ENCODE data around the gene MARCO.

Gene MARCO, protein sequence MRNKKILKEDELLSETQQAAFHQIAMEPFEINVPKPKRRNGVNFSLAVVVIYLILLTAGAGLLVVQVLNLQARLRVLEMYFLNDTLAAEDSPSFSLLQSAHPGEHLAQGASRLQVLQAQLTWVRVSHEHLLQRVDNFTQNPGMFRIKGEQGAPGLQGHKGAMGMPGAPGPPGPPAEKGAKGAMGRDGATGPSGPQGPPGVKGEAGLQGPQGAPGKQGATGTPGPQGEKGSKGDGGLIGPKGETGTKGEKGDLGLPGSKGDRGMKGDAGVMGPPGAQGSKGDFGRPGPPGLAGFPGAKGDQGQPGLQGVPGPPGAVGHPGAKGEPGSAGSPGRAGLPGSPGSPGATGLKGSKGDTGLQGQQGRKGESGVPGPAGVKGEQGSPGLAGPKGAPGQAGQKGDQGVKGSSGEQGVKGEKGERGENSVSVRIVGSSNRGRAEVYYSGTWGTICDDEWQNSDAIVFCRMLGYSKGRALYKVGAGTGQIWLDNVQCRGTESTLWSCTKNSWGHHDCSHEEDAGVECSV

DNA sequence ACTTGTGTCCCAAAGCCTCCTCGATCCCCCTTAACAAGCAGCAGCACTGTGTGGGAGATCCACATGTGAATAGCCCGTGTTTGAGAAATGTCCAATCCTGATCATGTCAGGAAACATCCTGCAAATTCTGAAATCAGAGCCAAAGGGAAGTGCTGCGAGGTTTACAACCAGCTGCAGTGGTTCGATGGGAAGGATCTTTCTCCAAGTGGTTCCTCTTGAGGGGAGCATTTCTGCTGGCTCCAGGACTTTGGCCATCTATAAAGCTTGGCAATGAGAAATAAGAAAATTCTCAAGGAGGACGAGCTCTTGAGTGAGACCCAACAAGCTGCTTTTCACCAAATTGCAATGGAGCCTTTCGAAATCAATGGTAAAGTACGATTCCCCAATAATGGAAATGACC, at the start of gene MARCO:
MARCO (plus strand) TSS at position 164 of the 400 bp plus-strand sequence; CDS start at position 271, 107 bp downstream.
- DNase-seq (ENCODE audit: low read depth in 2 of 2, low spot score in 1 of 2): no peak

DNA sequence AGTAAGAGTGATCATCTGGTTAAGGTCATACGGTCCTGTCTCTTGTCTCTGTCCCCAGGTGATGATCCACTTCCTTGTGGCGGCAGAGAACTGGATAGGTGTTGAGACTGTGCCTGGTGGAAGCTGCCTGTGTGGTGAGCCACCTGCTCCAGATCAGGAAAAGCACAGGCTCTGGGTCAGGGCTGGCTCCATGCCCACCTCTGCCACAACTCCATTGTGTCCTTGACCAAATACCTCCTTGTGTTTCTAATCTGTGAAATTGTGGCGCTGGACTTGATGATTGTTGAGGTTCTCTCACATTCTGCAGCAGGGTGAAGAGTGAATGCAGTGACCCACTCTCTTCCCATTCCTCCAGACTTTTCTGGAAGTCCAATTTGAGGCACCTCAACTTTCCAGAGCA, 48.9 kb upstream of the MARCO start:
- no peak for DNase-seq (ENCODE audit: low read depth in 2 of 2, low spot score in 1 of 2)

DNA sequence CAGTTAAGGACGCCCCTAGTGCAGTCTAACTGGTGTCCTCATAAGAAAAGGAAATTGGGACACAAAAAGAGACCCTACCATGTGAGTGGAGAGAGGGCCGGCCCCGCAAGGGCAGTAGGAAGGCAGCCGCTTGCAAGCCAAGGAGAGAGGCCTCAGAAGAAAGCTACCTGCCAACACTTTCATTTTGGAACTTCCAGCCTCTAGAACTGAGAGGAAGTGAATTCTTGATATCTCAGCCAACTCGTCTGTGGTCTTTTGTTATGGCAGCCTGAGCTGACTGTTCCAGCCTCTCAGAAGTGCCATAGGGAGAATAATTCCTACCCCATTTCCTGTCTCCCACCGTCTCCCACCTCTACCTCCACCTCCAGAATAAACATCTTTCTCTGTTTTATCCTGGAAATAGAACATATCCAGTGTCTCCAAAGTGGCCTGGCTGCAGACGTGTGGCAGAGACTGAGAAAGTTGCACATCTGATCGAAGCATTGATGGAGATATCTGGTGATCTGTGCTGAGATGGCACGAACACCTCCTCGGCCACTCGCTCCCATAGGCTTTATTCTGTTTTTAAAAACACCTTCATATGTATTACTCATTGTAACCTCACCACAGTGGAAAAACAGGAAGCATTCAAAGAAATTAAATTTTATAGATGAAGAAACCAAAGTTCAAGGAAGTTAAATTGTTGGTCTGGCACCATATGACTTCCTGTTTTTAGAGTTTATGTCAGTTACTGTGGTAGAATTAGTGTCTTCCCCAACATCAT, 39.5 kb upstream of the MARCO start:
- no peak for DNase-seq (ENCODE audit: low read depth in 2 of 2, low spot score in 1 of 2)

DNA sequence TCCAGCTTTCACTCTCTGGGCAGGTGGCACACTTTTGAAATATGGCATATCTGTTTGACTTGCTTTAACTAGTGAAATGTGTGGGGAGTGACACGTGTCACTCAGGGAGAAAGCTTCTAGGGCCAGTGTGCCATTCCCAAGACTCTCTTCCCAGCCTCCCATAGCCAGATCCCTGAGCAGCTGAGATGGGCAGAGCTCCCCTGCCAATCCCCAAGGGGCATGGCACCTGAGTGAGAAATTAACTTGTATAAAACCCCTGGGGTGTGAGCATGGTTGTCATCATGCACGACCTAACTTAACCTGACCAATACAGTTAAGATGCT, 39.0 kb upstream of the MARCO start:
- DNase-seq (ENCODE audit: low read depth in 2 of 2, low spot score in 1 of 2): no peak

DNA sequence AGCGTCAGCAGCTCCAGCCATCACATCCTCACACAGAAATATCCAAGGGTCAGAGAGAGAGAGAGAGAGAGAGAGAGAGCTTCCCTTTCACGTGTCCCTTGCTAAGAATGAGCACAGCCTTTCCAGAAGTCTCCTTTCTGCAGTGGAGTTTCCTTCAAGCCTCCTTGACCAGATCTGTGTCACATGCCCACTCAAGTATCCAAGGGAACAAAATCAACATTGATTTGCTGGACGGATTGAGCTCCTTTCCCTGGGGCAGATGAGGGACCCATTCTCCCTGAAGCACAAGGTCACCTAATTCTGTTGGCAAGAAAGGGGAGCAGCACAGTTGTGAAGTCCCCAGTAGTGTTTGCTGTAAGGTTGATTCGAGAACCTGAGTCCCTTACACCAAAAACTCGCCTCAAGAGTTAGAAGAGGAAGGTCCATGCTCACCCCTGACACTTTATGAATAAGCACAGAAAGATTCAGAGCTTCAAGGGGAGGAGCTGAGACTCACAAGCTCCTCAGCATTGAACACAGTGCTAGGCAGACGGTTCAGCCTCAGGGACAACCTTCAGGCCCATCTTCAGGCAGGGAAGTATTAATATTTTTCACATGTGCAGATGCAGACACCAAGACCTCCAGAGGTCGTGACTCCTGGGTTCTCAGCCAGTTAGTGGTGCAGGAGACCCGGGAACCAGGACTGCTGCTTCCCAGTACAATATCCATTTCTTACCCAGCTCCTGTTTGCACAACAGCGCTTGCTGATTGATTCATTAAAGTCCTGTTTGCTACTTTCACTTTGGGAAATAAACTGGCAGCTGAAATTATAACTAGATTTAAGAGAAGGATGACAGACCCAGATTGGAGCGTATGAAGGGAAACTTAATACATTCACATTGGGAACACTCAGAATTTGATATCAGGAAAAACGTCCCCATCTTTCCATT, 38.2 kb upstream of the MARCO start:
- no peak for DNase-seq (ENCODE audit: low read depth in 2 of 2, low spot score in 1 of 2)

DNA sequence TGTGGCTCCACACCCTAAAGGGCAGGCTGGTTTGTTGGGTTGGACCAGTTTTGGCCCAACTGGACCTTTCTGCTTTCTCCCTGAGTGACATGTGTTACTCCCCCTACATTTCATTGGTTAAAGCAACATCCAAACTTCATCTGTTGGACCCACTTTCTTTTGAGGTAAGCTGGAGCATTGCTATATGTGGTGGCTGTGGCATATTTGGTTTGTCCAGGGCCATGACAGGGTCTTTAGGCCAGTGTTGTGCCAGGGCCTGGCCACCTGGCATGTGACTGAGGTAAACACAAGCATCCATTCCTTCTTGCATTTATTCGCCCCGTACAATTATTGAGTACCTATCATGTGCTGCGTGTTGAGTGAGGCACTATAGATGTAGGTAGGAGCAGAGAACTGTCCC, 36.8 kb upstream of the MARCO start:
- DNase-seq (ENCODE audit: low read depth in 2 of 2, low spot score in 1 of 2): no peak

DNA sequence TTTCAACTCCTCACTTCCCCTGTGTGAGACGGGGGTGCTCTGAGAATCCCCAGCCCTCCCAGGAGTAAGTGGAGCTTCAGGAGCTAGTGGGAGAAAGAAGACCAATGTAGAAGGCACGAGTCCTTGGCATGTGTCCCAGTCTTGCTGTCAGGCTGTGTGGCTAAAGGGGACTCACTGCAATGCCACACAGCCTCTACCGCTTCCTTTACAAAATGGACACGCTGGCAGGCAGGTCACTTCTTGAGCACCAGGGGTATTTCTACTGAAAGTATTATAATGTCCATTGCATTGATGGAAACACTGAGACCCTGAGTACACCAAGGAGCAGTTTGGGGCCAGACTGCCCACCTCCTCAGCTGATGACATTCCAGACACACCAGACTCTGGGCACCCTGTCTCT, 35.8 kb upstream of the MARCO start:
- DNase-seq (ENCODE audit: low read depth in 2 of 2, low spot score in 1 of 2): no peak

DNA sequence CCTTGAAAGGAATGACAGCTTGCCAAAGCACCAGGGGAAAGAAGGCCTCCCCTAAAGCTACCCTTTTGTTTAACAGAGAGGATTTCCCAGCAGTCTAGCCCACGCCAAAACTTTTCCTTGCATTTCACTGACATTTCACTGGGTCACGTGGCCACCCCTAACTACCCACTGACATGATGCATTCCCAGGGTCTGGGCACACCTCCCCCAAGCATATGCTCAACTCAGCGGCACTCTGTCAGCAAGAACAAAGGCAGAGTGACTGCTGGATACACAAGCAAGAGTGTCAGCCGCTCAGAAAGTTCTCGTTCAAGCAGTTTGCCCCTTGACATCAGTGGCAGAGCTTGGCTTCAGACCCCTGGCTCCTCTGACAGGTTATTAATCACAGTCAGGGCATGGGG, 34.2 kb upstream of the MARCO start:
- DNase-seq (ENCODE audit: low read depth in 2 of 2, low spot score in 1 of 2): no peak

DNA sequence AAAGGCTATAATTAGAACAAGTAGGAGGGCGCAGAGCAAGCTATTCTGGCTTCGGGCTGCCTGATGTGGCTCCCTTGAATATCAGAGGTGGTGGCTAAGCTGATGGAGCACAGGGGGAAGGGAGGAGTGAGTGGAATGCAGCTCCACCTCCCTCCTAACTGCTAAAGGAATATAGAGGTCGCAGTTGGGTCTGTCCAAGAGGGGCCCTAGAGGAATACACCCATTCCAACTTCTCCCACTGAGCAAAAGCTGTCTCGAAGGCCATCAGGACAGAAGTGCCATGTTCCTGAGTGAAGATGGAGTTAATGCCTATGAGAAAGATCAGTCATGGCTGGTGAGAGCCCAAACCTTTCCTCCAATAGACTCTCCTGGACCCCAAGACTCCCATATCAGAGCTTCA, 32.8 kb upstream of the MARCO start:
- DNase-seq (ENCODE audit: low read depth in 2 of 2, low spot score in 1 of 2): no peak

DNA sequence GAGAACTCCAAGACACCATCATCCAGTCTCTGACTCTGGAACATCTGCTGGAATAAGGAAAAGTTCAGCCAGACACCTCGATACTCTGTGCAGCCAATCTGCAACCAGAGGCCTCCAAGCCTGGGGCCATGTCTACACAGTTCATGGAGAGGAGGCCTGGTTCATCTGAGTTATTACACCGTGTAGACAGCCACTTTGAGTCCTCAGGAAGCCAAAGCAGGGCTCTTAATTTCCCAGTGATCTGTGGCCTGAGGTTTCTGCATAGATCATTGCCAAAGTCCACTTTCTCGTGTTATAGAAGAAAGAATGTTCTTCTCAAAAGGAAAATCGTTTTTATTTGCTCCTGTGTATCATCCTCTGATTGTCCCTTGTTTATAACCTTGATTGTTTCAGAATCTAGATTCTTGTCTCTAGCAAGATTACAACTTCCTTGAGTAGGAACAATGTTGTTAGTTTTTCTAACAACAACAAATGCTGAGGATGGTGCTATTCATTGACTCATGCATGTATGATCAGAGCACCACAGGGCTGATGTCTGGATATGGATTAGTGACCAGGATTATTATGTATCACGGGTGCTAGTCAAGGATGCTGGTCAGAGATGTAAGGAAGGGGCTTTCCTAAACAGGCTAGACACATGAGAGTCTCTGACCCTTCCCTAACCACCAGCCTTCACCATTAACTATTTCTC, 30.7 kb upstream of the MARCO start:
- DNase-seq (ENCODE audit: low read depth in 2 of 2, low spot score in 1 of 2): no peak

DNA sequence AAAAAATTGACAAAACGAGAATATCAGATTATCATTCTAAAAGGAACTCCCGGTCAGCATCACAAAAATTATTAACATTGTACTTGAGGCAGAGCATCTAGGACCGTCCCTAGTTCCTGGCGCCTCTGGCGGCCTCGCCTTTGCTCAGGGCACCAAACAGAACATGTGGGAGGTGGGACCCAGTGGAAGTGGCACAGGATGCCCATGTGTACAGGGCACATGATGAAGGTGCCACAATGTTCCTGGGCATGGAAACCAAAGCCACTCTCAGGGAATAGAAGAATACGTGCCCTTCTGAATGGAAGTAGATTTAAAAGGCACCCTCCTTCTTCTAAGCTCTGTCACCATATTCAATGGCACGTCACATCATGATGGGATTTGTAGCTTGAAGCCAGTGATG, 30.1 kb upstream of the MARCO start:
- DNase-seq (ENCODE audit: low read depth in 2 of 2, low spot score in 1 of 2): no peak

DNA sequence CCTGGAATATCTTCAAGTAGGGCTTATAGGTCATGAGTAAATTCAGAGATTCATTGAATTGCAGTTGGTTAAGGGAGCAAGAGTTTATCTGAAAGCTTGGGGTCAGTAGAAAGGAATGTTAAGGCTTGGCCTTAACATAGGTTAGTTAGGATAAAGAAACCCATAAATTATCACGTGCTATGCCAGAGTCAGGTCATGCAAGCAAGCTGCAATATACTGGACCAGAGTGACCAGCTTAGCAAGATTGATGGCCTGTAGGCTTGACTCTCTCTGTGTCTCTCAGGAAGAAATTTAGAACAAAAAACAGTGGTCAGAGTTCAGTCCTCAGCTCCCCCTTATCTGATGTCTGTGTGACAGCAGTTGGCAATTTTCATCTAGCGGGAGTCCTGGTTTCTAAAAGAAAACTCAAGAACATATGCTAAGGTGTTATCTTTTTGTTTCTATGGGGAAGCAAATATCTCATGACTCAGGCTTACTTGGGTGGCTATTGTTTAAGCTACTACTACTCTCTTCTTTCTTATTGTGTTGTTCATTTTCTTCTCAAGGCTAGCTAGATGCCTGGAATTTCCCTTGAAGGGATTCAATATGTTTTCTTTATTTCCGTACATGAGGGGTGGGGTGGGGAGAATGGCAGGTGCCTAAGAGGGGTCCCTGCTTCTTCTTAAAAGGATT, 28.7 kb upstream of the MARCO start:
- no peak for DNase-seq (ENCODE audit: low read depth in 2 of 2, low spot score in 1 of 2)

DNA sequence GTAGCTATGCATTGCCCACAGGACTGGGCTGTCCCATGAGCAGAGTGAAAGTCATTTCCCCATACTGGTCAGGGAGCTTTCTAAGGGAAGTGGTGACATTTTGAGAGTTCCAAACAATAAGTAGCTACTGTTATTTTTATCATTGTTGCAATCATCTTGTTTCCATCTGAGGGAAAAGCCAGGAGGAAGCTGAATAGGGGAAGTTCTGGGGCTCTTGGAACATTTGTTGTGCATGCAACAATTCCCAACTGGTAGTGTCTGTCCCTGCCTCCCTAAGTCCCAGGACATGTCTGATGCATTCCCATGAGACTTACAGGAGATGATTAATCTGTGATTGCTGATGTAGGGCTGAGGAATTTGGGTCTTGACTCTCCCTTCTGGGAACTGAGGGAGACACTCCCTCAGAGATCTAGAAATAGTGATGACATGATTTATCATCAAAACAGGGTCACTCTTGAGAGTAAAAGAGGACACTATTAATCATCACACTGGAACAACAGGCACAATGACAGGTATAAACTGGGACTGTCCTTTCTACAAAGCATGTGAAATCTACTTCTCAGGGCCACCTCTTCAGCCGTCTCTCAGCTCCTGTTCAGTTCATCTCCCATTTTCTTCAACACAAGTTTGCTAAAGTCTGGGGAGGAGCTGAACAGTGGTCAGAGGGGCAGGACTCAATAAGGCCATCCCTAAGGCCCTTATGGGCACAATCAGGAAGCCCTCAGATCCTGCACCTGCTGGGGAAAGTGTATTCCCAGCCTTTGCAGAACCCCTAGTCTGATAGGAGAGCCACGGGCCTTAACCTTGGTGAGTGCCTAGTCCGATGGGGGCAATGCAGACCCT, 28.0 kb upstream of the MARCO start:
- DNase-seq (ENCODE audit: low read depth in 2 of 2, low spot score in 1 of 2): no peak

DNA sequence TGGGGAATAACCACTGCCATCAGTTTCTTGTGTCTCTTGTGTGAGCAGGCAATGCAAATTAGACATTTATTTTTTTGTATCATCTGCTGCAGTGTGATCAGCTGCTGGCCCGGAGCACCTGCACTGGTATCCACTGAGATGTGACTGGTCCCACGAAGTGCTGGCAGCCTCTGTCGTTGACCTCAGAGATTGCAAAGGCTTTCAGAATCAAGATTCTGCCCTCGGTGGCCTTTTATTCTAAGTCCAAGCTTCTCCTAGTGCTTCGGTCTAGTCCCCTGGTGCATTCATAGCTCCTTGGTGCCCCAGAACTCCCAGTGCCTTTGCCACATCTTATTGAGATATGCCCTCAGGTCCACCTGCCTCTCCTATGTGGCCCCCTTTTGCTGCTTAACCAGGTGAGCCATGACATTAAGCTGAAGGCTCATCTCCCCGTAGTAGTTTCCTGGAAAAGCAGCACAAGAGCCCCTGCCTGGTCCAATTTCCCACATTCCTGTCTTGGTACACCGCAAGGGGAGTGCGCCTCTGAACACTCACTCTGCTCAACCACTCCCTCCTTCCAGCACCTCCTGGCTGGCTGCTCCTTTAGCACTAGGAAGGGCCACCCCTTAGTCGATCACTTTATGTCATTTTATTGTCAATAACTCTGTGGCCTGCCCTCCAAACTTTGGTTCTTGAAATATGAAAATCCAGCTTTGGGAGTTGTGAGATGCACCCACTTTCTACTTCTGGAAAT, 27.1 kb upstream of the MARCO start:
- DNase-seq (ENCODE audit: low read depth in 2 of 2, low spot score in 1 of 2): no peak

DNA sequence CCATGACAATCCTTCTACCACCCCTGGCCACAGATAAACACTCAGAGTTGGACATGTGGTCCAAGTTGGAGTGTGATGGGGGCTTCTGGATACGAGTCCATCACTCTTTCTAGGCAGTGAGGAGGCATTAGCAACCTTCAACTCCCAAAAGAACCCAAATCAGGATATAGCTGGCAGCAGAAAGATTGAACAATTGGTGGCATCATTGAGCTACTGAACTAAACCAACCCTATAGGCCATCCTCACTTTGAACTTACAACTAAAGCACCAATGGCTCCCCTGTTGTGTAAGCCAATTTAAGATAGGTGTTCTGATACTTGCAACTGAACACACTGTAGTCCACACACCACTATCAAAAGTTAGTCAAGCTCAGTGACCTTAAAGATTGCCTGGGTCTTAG, 24.0 kb upstream of the MARCO start:
- DNase-seq (ENCODE audit: low read depth in 2 of 2, low spot score in 1 of 2): no peak

DNA sequence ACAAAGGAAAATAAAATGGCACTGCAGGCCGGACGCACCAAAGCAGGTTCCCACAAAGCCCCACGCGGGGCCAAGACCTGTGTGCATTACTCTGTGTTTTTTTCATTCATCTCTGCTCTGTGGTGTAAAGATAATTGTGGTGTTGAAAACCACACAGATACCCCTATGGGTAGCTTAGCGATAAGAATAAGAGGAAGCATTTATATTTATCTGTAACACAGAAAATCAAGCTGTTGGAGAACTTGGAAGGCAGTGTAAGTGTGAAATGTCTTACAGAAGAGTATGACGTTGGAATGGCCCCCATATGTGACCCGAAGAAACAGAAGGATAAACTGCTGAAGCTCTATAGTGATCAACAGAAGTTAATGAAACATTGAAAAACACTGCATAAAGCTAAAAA, 20.3 kb upstream of the MARCO start:
- DNase-seq (ENCODE audit: low read depth in 2 of 2, low spot score in 1 of 2): no peak

DNA sequence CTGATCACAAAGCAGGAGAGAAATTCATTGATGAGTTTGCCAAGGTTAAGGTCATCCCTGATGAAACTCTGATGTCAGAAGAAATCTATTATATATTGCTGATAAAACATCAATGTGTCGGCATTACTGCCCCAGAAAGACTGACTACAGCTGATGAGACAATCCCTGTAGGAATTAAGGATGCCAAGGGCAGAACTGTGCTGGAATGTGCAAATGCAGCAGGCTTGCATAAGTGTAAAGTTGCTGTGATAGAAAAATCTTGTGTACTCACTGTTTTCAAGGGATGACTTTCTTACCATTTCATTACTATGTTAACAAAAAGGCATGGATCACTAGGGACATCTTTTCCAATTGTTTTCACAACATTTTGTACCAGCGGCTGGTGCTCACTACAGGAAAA, 19.7 kb upstream of the MARCO start:
- no peak for DNase-seq (ENCODE audit: low read depth in 2 of 2, low spot score in 1 of 2)

DNA sequence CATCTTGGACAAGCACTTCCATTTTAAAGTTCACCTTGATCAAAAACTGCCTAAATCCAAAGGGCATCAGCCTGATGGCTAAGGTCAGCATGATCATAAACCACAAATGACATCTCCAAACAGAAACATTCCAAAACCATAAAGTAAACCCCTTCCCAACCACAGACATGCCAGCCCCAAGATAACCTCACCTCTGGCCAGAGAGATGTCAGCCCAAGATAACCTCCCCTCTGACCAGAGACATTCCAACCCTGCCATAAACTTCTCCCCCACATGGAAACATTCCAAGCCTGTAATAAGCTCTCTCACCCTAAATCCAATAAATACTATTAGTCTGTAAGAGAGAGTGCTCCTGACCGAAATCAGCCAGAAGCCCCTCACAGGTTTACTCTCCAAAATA, 18.6 kb upstream of the MARCO start:
- no peak for DNase-seq (ENCODE audit: low read depth in 2 of 2, low spot score in 1 of 2)

DNA sequence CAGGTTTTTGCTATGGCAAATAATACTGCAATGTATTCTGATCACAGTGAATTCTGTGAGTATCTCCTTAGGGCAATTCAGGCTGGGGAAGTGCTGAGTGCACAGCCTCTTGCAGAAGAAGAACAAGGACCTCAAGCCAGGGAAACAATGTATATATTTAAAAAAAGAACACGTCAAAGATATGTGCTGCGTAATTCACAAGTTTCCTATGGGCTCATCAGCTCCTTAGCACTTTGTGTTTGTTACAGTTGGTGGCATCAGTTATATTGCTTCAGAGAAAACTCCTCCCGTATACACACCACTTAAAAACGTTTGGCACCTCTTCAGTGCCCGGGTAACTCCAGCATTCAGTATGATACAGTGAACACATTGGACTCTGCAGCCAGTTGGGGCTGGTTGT, 16.5 kb upstream of the MARCO start:
- no peak for DNase-seq (ENCODE audit: low read depth in 2 of 2, low spot score in 1 of 2)
